Endothelial cell of umbilical vein (primary cell): ENCODE data around the gene CDT1. TPM values are rescaled to one million over a fixed set of nuclear protein-coding genes. Genes with fewer than 3 reads are reported as not detected.

Source experiments
- BruUV-seq: library from RNA; stranded (reverse); fragments of 400-500 nt; replicated peaks from 2 replicates; lab custom pipeline; 2021; lab: Mats Ljungman, UMichigan
- CTCF ChIA-PET: fragments of 300-600, 350-600 bp; sonication (Branson Sonifier 250); formaldehyde crosslinking; loops from one replicate; lab custom pipeline; 2021; ENCODE audit warnings: antibody characterized with exemption, inconsistent platforms; lab: Charles Lee
- POLR2A ChIA-PET: fragments of 300-600, 350-600 bp; sonication (Branson Sonifier 250); formaldehyde crosslinking; loops from one replicate; lab custom pipeline; 2021; ENCODE audit warnings: antibody characterized with exemption, inconsistent platforms; lab: Charles Lee
- DNase-seq: peaks from one replicate; pipeline ENCODE4 v3.0.0-alpha.2; 2011; ENCODE audit warnings: low read depth, low spot score
- FAIRE-seq: peaks from 2 replicates; lab custom pipeline; 2011; peaks lifted over from hg19 to GRCh38; lab: Jason Lieb, UNC
- H2AFZ ChIP-seq: 2 replicates; pipeline ENCODE4 v1.6.0; 2012; ENCODE audit warnings: low read depth, low read length, control low read depth, inconsistent platforms
- H3K27ac ChIP-seq: 2 replicates; pipeline ENCODE4 v1.5.1; 2011; ENCODE audit warnings: low read depth, mild to moderate bottlenecking, control low read depth, low read length, moderate library complexity; ENCODE audit not compliant: insufficient read depth
- H3K27me3 ChIP-seq, 2 experiments: 2 replicates each; pipeline versions ENCODE4 v1.6.0 to v1.6.1; 2011; ENCODE audit warnings: low read length in 2 of 2, mixed read lengths in 1 of 2; ENCODE audit not compliant: control insufficient read depth in 2 of 2, insufficient read depth in 2 of 2
- H3K36me3 ChIP-seq, 2 experiments: 2 replicates in 1 of 2; 3 replicates in 1 of 2; pipeline ENCODE4 v1.5.1; 2011; ENCODE audit warnings: low read length in 2 of 2, mild to moderate bottlenecking in 1 of 2, moderate library complexity in 1 of 2; ENCODE audit not compliant: control insufficient read depth in 2 of 2, insufficient read depth in 2 of 2; ENCODE audit errors: extremely low read depth in 1 of 2
- H3K4me1 ChIP-seq: 3 replicates; pipeline ENCODE4 v1.5.1; 2011; ENCODE audit warnings: mild to moderate bottlenecking, low read length; ENCODE audit not compliant: control insufficient read depth, insufficient read depth; ENCODE audit errors: extremely low read depth
- H3K4me2 ChIP-seq: 2 replicates; pipeline ENCODE4 v1.6.1; 2011; ENCODE audit warnings: low read length, control low read depth, mixed read lengths; ENCODE audit not compliant: insufficient read depth
- H3K4me3 ChIP-seq, 3 experiments: fragments of 200-600 bp in 1 of 3; sonication (generic), shearing (Covaris generic) in 1 of 3; replicated peaks in 1 of 3; 2 replicates each; pipeline ENCODE4 v1.5.1; 2011 to 2016; ENCODE audit warnings: control low read depth in 3 of 3, low read length in 3 of 3, mild to moderate bottlenecking in 2 of 3, inconsistent platforms in 1 of 3, low read depth in 1 of 3, moderate library complexity in 1 of 3; ENCODE audit not compliant: insufficient read depth in 1 of 3
- H3K79me2 ChIP-seq: 2 replicates; pipeline ENCODE4 v1.6.0; 2012; ENCODE audit warnings: low read length, inconsistent platforms; ENCODE audit not compliant: control insufficient read depth, insufficient read depth
- H3K9ac ChIP-seq: replicated peaks from 2 replicates; pipeline ENCODE3; 2011; ENCODE audit warnings: low read length, control low read depth; ENCODE audit not compliant: insufficient read depth; ENCODE audit errors: extremely low read depth
- H3K9me1 ChIP-seq: replicated peaks from 3 replicates; pipeline ENCODE4 v1.6.0; 2011; ENCODE audit warnings: mild to moderate bottlenecking, low read length; ENCODE audit not compliant: control insufficient read depth, insufficient read depth; ENCODE audit errors: extremely low read depth
- H3K9me3 ChIP-seq: replicated peaks from 2 replicates; pipeline ENCODE4 v1.5.1; 2012; ENCODE audit warnings: low read length, inconsistent platforms; ENCODE audit not compliant: control insufficient read depth, insufficient read depth
- H4K20me1 ChIP-seq: replicated peaks from 2 replicates; pipeline ENCODE3; 2011; ENCODE audit warnings: mild to moderate bottlenecking, low read length; ENCODE audit not compliant: control insufficient read depth, insufficient read depth; ENCODE audit errors: extremely low read depth
- CTCF ChIP-seq, 2 donors: IDR thresholded peaks; 1 replicate in 1 of 2; 2 replicates in 1 of 2; pipeline ENCODE4 v1.5.1; 2011; ENCODE audit warnings: low read length in 2 of 2, mild to moderate bottlenecking in 2 of 2, moderate library complexity in 2 of 2, control low read depth in 1 of 2, inconsistent platforms in 1 of 2, low read depth in 1 of 2; ENCODE audit not compliant: insufficient read depth in 1 of 2; ENCODE audit errors: extremely low read depth in 1 of 2
- EZH2 ChIP-seq: IDR thresholded peaks from 2 replicates; pipeline ENCODE4 v1.6.1; 2012; ENCODE audit warnings: borderline replicate concordance, low read depth, mild to moderate bottlenecking, moderate library complexity, low read length, inconsistent platforms; ENCODE audit not compliant: severe bottlenecking
- FOS ChIP-seq: IDR thresholded peaks from 2 replicates; pipeline ENCODE4 v1.6.1; 2011; ENCODE audit warnings: mild to moderate bottlenecking, low read length, moderate library complexity, borderline replicate concordance; ENCODE audit not compliant: insufficient read depth
- GATA2 ChIP-seq: IDR thresholded peaks from 2 replicates; pipeline ENCODE4 v1.7.0; 2011; ENCODE audit warnings: low read depth, mild to moderate bottlenecking, moderate library complexity, mixed read lengths, low read length; ENCODE audit not compliant: insufficient read length, insufficient read depth
- JUN ChIP-seq: IDR thresholded peaks from 2 replicates; pipeline ENCODE4 v1.6.1; 2011; ENCODE audit warnings: borderline replicate concordance, low read depth; ENCODE audit not compliant: insufficient read length, insufficient read depth
- MAX ChIP-seq: IDR thresholded peaks from 2 replicates; pipeline ENCODE4 v1.6.1; 2011; ENCODE audit not compliant: insufficient read depth, insufficient read length
- MYC ChIP-seq: IDR thresholded peaks from one replicate; pipeline ENCODE4 v1.6.1; 2011; ENCODE audit warnings: mild to moderate bottlenecking, low read depth, low read length
- POLR2A ChIP-seq: IDR thresholded peaks from 2 replicates; pipeline ENCODE4 v1.6.1; 2012; ENCODE audit warnings: low read depth, mild to moderate bottlenecking, control low read depth, low read length
- POLR2AphosphoS5 ChIP-seq: IDR thresholded peaks from 2 replicates; pipeline ENCODE4 v1.6.1; 2012; ENCODE audit warnings: low read depth, mild to moderate bottlenecking, control low read depth, low read length, moderate library complexity; ENCODE audit not compliant: insufficient read depth
- dilution Hi-C: fragments of 300-500 bp; cut with MboI; formaldehyde crosslinking; loops from one replicate; pipeline ENCODE4 v1.15.0; 2019; ENCODE audit warnings: low sequenced_read_pairs; ENCODE audit not compliant: extremely low pct_ligation_motif_present
- intact Hi-C: fragments of 100-400 bp; cut with micrococcal nuclease; formaldehyde crosslinking; loops from one replicate; pipeline ENCODE4 v1.10.0; 2022
- polyA plus RNA-seq, 4 experiments: library from polyadenylated mRNA; depleted of rRNA in 3 of 4; stranded (reverse) in 3 of 4; unstranded in 1 of 4; fragments of >200 nt; gene quantifications; 2 replicates each; pipeline versions ENCODE4 v1.2.1 to v1.2.3, GENCODE V29; 2011 to 2012; ENCODE audit warnings: missing spikeins in 1 of 4
- total RNA-seq: library from RNA; stranded (reverse); gene quantifications from 2 replicates; pipeline ENCODE4 v1.2.3, GENCODE V29; 2021

CDT1 gene
- total and polyA plus RNA-seq, 2 donors (not counting 3 experiments of a cell fraction or from before 2014, with no cell fraction given) = 15.6 to 30.6 TPM

GRCh38 chr16:88800277-88800592 lies 3.4 kb upstream of the CDT1 start:
- intact Hi-C loops (no loop called here), dilution Hi-C loops (no loop called here)
- H3K4me1 ChIP-seq = peaks cover 10% of the 10 kb centered on the region
- ChIA-PET CTCF (interaction anchor here (1.3 to 2.3 kb wide), 3 partner anchors 15 to 63 kb away, joined by 4 to 14 read pairs (median 5); partner anchors contain the start of gene PIEZO1), POLR2A (no interaction called here)
- H3K27ac ChIP-seq = no peak overlapping the region
- no peak overlapping the region for H3K4me2 ChIP-seq
- no peak for TF ChIP-seq GATA2
- H3K4me3 ChIP-seq = no peak overlapping the region
- no peaks in the 10 kb centered on the region for H3K36me3 ChIP-seq
- no peak overlapping the region for H2AFZ ChIP-seq
- peaks cover 13% of the 10 kb centered on the region for H3K79me2 ChIP-seq
- FAIRE-seq (no peak), DNase-seq (no peak)
- no peaks in the 10 kb centered on the region for H3K27me3 ChIP-seq
- no peaks in the 10 kb centered on the region for H3K9me3 ChIP-seq
- H3K9ac ChIP-seq = no peak overlapping the region
- H4K20me1 ChIP-seq = no peaks in the 10 kb centered on the region
- H3K9me1 ChIP-seq = no peaks in the 10 kb centered on the region
- no TSS peak for BruUV-seq

GRCh38 chr16:88804173-88804551 lies 573 bp downstream of the CDT1 start:
- intact Hi-C loops (no loop called here), dilution Hi-C loops (no loop called here)
- Histone ChIP-seq H3K36me3 (peaks cover 3 to 4% of the 10 kb centered on the region in 2 experiments), H3K9me3 (no peaks in the 10 kb centered on the region), H2AFZ (no peak overlapping the region), H3K27ac (no peak overlapping the region), H3K27me3 (no peaks in the 10 kb centered on the region), H3K4me3 (peak overlapping the region; percentile 46 to 49 (median 47)), H3K9me1 (no peaks in the 10 kb centered on the region), H3K79me2 (peaks cover 22% of the 10 kb centered on the region), H3K4me1 (peaks cover 10% of the 10 kb centered on the region), H3K4me2 (peak overlapping the region; percentile 64), H3K9ac (peak overlapping the region; percentile 58), H4K20me1 (no peaks in the 10 kb centered on the region)
- no peak for DNase-seq
- ChIA-PET CTCF (interaction anchor here (2.1 kb wide), 1 partner anchor 67 kb away, joined by 14 read pairs; no protein-coding TSS in a partner anchor), POLR2A (no interaction called here)
- no peak for FAIRE-seq
- TSS peak; percentile 34 for BruUV-seq
- TF ChIP-seq MAX = no peak
- no peak for TF ChIP-seq POLR2A
- no peak for TF ChIP-seq EZH2
- no peak for TF ChIP-seq MYC
- TF ChIP-seq CTCF (IDR thresholded peaks at IDR 0.05; ENCODE audit: extremely low read depth in 1 of 2, insufficient read depth in 1 of 2, low read depth in 1 of 2, low read length in 2 of 2) = no peak
- no peak for TF ChIP-seq JUN
- TF ChIP-seq FOS = no peak
- no peak for TF ChIP-seq POLR2AphosphoS5
- TF ChIP-seq GATA2 = no peak
